Adipocyte (in vitro differentiated cells): ENCODE results near the gene EMD.
"Not testable (repeated sequence)": the region's sequence is repeated elsewhere in the genome, so short reads cannot be mapped to it uniquely, and the experiment has no call there.

ENCODE experiments used
- DNase-seq: peaks from one replicate; pipeline ENCODE4 v3.0.0-alpha.2; 2015; ENCODE audit warnings: low read depth
- H3K27me3 ChIP-seq: replicated peaks from 2 replicates; pipeline ENCODE4 v1.7.0; 2013; ENCODE audit warnings: mild to moderate bottlenecking, low read length, moderate library complexity; ENCODE audit not compliant: control insufficient read depth, insufficient read depth
- H3K36me3 ChIP-seq: 2 replicates; pipeline ENCODE4 v1.7.0; 2013; ENCODE audit warnings: low read length, mild to moderate bottlenecking, moderate library complexity; ENCODE audit not compliant: control insufficient read depth, insufficient read depth, severe bottlenecking
- H3K4me1 ChIP-seq: 2 replicates; pipeline ENCODE4 v1.7.0; 2013; ENCODE audit warnings: mild to moderate bottlenecking, low read length, moderate library complexity; ENCODE audit not compliant: control insufficient read depth, insufficient read depth
- H3K4me3 ChIP-seq: 2 replicates; pipeline ENCODE4 v1.7.0; 2013; ENCODE audit warnings: mild to moderate bottlenecking, low read length, moderate library complexity
- H3K9ac ChIP-seq: 2 replicates; pipeline ENCODE4 v1.7.0; 2013; ENCODE audit warnings: mild to moderate bottlenecking, low read length, moderate library complexity
- H3K9me3 ChIP-seq: 2 replicates; pipeline ENCODE4 v1.7.0; 2013; ENCODE audit warnings: mild to moderate bottlenecking, low read length, moderate library complexity; ENCODE audit not compliant: control insufficient read depth

Gene EMD

DNA sequence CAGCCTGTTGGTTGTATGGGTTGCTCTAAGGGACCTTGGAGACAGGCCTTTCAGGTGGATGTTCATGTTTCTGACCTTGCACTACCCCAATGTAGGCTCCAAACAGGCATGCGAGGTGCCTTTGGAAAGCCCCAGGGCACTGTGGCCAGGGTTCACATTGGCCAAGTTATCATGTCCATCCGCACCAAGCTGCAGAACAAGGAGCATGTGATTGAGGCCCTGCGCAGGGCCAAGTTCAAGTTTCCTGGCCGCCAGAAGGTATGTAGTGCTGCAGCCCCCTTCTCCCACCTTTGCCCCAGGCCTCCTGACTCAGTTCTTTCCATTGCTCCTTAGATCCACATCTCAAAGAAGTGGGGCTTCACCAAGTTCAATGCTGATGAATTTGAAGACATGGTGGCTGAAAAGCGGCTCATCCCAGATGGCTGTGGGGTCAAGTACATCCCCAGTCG lies 21.3 kb downstream of the EMD start:
- peaks cover 26% of the 10 kb centered on the region for H3K36me3 ChIP-seq
- not testable (repeated sequence) for H3K27me3 ChIP-seq, H3K4me1 ChIP-seq, H3K9me3 ChIP-seq, DNase-seq
- H3K9ac ChIP-seq = peak overlapping the region; percentile 100
- peak overlapping the region; percentile 89 for H3K4me3 ChIP-seq

DNA sequence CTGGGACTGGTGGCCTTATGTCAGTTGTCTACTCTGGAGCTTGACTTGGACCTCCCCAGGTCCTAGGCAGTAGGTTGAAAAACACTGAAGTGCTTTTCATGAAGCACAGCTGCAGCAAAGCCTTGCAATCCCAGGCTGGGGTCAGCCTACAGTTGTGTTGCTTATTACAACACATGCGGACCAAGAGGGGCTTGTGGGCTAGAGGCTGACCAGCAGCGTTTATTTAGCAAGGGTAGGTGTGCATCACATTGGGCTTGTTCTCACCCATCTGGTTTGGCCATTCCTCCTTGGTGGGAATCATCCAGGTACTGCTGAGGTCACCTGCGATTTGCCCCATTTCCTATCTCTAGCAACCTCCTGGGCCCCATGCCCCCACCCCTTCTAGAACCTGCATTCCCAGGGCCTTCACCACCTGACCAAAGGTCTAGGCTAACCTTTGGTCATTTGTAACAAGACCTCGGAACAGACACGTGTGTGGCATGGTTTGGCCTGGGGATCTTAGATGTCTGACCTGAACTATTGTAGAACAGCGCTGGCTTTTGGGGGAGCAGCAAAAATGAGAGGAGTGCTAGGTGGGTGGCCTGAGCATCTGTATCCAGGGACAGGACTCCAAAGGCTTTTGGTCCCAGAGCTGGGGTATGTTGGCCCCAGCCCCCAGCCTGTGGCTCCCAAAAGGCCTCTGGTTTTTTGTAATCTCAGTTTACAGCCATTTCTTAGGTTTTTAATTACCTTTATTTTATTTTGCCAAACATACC lies 22.1 kb downstream of the EMD start:
- Histone ChIP-seq H3K27me3 (no peaks in the 10 kb centered on the region), H3K4me1 (peaks cover 3% of the 10 kb centered on the region), H3K9me3 (no peaks in the 10 kb centered on the region), H3K4me3 (peak overlapping the region; percentile 53), H3K36me3 (peaks cover 26% of the 10 kb centered on the region), H3K9ac (peak overlapping the region; percentile 44)
- DNase-seq = no peak

DNA sequence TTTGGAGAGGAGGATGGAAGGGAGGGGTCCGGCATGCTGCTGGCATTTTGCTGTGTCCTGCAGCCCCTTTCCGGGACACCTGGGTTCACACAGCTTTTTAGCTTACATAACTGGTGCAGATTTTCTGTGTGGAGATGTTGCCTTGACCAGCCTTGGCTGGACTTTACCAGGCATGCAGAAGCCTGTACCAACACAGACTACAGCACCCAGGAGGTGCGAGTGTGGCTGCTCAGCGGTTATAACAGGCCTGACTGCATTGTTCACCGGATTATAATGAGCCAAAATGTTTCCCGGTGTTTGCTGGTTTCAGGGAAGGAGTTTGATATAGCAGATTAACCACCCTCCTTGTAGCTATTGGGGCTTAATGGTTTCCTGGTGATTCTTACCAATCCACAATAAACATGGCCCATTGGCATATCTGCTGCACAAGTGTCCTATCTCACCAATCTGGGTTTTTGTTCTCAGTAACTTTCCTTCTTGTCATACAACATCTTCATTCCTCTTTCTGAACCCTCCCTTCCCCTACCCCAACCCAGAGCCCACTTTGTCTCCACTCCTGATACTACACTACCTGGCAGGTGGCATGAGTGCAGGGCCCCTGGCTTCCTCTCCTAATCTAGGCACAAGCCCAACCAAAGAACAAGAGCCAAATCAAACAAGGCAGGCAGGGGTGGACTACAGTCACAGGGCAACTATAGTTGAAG lies 23.0 kb downstream of the EMD start:
- no peak for DNase-seq
- no peaks in the 10 kb centered on the region for H3K9me3 ChIP-seq
- no peak overlapping the region for H3K9ac ChIP-seq
- no peak overlapping the region for H3K4me3 ChIP-seq
- peaks cover 26% of the 10 kb centered on the region for H3K36me3 ChIP-seq
- no peaks in the 10 kb centered on the region for H3K27me3 ChIP-seq
- peaks cover 3% of the 10 kb centered on the region for H3K4me1 ChIP-seq

DNA sequence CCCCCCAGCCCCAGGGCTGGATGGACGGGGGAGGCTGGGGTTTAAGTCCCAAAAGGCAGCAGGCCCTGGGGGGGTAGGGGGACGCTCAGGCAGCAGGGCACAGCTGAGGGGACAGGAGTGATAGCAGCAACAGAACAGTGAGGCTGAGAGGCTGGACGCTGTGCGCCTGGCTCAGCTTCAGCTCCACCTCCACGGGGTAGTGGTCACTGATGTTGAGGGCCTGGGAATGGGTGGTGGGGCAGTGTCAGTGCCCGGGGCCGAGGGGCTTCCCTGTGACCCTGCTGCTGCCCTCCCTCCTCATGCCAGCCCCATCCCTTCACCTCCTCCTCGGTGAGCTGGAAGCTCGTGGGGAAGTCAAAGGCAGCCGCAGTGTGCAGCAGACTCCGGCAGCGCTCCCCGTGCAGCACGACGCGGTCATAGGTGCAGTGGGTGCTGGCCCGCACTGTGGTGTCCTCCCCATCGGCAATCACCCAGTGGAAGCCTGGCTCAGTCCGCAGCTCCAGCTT lies 23.6 kb downstream of the EMD start:
- Histone ChIP-seq H3K27me3 (no peaks in the 10 kb centered on the region), H3K4me3 (no peak overlapping the region), H3K36me3 (peaks cover 26% of the 10 kb centered on the region), H3K4me1 (peaks cover 3% of the 10 kb centered on the region), H3K9me3 (no peaks in the 10 kb centered on the region), H3K9ac (no peak overlapping the region)
- DNase-seq = no peak

GRCh38 chrX:154403192-154403591 lies 24.1 kb downstream of the EMD start:
- Histone ChIP-seq H3K9me3 (no peaks in the 10 kb centered on the region), H3K4me1 (peaks cover 3% of the 10 kb centered on the region), H3K4me3 (no peak overlapping the region), H3K9ac (no peak overlapping the region), H3K27me3 (no peaks in the 10 kb centered on the region), H3K36me3 (peaks cover 26% of the 10 kb centered on the region)
- DNase-seq = no peak

DNA sequence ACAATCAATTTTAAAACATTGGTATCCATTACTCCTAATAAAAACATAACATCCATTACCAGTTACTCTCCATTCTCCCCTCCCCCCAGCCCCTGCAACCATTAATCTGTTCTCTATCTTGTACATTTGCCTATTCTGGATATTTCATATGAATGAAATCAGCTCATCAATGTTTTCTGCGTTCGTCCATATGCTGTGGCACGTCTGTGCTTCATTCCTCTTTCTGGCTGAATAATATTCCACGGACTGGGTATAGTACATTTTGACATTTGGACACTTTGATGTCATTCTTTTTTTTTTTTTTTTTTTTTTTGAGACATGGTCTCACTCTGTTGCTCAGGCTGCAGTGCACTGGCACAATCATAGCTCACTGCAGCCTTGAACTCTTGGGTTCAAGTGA lies 24.8 kb downstream of the EMD start:
- H3K9me3 ChIP-seq = no peaks in the 10 kb centered on the region
- H3K27me3 ChIP-seq = no peaks in the 10 kb centered on the region
- H3K36me3 ChIP-seq = peaks cover 26% of the 10 kb centered on the region
- DNase-seq = no peak
- no peak overlapping the region for H3K4me3 ChIP-seq
- no peak overlapping the region for H3K9ac ChIP-seq
- H3K4me1 ChIP-seq = peaks cover 3% of the 10 kb centered on the region

GRCh38 chrX:154404625-154405192 lies 25.6 kb downstream of the EMD start:
- Histone ChIP-seq H3K9ac (no peak overlapping the region), H3K4me1 (peaks cover 3% of the 10 kb centered on the region), H3K27me3 (no peaks in the 10 kb centered on the region), H3K9me3 (no peaks in the 10 kb centered on the region), H3K36me3 (peaks cover 17% of the 10 kb centered on the region), H3K4me3 (no peak overlapping the region)
- no peak for DNase-seq

DNA sequence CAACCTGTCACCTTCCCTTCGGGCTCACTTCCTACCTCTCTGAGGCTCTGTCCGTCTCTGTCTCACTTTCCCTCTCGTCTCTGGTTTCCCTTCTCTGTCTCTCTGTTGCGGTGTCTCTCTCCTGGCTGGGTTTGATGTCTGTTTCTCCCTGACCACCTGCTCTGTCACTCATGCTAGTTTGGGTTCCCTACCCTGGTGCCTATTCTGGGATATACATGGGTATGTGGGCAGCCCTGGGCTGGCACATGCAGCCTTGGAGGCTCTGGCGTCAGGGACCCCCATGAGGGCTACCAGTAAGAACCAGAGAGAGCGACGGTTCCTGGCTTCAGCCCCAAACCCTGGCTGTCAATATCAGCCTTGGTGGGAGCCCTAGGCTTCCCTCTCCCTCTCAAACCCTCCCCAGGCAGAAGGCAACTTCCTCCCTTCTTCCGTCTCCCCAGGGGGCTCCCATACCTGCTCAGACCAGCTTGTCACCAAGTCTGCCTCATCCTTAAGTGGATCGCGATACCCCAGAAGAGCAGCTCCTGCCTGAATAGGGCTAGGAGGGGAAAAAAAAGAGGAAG lies 29.6 kb downstream of the EMD start:
- H3K9me3 ChIP-seq = no peaks in the 10 kb centered on the region
- H3K4me1 ChIP-seq = peaks cover 5% of the 10 kb centered on the region
- H3K27me3 ChIP-seq = no peaks in the 10 kb centered on the region
- H3K9ac ChIP-seq = peak overlapping the region; percentile 69
- peak overlapping the region; percentile 39 for H3K4me3 ChIP-seq
- DNase-seq = no peak
- no peaks in the 10 kb centered on the region for H3K36me3 ChIP-seq

DNA sequence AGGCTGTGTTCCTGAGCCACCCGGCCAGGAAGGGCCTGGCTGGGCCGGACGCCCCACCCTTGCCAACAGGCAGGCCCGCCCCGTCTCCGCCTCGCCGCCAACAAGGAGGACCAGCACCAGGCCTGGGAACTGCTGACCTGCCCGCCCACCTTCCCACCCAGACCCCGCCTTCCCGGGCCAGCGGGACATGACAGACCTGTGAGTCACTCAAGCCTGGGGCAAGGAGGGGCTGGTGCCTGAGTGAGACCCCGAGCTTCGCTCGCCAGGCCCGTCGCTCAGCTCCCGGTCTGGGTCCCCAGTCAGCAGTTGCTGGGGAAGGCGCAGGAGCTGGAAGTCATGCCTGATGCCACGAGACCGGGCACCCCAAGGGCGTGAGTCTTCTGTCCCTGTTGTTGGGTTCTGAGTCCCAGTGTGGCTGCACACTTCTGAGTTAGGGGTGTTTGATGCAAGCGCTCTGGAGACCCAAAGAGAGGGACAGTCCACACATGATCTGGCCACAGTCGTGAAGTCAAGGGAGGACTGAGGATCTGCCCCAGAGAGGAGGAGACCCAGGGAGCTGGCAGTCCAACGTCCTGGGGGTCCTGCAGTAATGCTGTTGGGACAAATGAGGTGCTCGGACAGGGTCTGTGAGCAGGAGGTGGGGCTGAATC lies 30.3 kb downstream of the EMD start, which contains the start of gene DNASE1L1:
TSS of gene DNASE1L1 (minus strand) at position 33 of the 650 bp plus-strand sequence. CDS start 3,686 bp downstream, outside the sequence.
- Histone ChIP-seq H3K36me3 (no peaks in the 10 kb centered on the region), H3K9ac (peak within 1 kb of the TSS; percentile 69), H3K9me3 (no peaks in the 10 kb centered on the region), H3K27me3 (no peaks in the 10 kb centered on the region), H3K4me3 (peak within 1 kb of the TSS; percentile 39), H3K4me1 (peaks cover 5% of the 10 kb centered on the region)
- DNase-seq = peak; percentile 84

DNA sequence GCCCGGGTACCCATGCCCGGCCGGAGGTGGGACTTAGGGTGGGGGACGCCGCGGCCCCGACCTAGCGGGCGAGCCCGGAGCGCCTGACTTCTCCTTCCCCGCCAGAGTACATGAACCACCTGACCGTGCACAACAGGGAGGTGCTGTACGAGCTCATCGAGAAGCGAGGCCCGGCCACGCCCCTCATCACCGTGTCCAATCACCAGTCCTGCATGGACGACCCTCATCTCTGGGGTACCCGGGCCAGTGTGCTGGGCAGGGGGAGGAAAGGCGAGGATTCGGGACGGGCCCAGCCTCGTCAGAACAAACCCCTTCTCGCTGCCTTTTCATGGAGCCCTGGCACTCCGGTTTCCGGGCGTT lies 32.9 kb downstream of the EMD start:
- no peaks in the 10 kb centered on the region for H3K36me3 ChIP-seq
- peaks cover 5% of the 10 kb centered on the region for H3K4me1 ChIP-seq
- no peaks in the 10 kb centered on the region for H3K9me3 ChIP-seq
- peak overlapping the region; percentile 80 for H3K4me3 ChIP-seq
- no peaks in the 10 kb centered on the region for H3K27me3 ChIP-seq
- peak overlapping the region; percentile 88 for H3K9ac ChIP-seq
- DNase-seq = peak; percentile 54
